Measurements from ENCODE around the gene GJD3.

Gene GJD3

DNA sequence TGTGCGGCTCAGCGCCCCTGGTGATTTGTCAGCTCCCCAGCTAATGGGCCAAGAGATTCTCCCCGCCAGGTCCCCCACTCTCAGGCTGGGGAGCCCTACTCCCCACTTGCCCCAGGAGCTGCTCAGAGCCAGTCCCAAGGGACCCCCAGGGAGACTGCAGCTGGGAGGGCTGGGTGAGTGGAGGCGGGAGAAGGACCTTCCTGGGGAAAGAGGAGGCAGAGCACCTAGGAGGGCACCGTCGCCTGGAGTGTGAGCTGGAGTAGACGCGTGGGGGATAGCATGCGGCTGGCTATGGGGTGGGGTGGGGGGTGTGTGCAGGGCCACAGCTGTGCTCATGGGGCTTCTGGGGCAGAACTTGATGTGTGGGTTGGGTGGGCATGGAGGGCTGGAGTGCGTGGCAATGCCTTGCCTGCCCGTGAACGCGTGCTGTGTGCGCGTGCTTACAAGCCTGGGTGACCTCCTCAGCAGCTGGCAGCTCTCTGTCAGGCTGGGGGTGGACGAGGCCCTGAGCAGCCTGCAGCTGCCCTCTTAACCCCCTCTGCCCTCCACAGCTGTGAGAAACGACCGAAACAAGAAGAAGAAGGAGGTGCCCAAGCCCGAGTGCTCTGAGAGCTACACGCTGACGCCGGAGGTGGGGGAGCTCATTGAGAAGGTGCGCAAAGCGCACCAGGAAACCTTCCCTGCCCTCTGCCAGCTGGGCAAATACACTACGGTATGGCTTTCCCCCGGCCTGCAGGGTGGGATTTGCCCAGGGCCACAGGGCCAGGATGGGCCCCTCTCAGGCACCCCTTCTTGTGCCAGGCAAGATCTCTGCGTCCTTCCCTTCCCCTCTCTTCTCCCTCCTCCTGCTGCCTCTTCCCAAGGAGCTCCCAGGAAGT, 12.9 kb downstream of the GJD3 start:
- no peak for DNase-seq (ENCODE audit: low read depth)

DNA sequence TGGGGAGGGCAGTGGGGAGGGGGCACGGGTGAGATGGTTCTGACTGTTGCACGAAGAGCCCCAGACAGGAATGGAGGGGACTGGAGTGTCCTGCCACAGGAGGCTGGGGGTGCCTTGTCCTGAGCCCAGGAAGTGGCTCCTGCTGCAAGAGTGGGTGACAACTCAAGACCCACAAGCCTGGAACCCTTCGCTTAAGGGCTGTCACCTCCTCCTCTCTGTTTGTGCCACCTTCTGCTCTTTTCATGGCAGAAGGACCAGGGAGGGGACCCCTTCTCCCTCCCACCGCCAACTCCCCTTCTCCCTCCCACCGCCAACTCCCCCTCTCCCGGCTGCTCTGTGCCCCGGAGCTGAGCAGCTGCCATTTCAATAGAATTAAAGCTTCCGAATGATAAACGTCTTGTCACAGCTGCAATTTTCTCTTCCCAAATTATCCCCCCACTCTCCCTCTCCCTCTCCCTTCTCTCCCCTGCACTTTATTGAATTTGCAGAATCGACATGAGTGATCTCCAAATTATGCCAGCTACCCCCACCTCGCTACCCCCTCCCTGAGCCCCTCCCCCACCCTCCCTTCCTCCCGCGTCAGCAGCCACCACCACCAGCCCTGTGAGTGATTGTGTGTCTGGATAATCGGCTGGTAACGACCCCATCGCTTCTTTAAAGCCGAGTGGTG, 13.7 kb downstream of the GJD3 start:
- DNase-seq (ENCODE audit: low read depth): no peak

DNA sequence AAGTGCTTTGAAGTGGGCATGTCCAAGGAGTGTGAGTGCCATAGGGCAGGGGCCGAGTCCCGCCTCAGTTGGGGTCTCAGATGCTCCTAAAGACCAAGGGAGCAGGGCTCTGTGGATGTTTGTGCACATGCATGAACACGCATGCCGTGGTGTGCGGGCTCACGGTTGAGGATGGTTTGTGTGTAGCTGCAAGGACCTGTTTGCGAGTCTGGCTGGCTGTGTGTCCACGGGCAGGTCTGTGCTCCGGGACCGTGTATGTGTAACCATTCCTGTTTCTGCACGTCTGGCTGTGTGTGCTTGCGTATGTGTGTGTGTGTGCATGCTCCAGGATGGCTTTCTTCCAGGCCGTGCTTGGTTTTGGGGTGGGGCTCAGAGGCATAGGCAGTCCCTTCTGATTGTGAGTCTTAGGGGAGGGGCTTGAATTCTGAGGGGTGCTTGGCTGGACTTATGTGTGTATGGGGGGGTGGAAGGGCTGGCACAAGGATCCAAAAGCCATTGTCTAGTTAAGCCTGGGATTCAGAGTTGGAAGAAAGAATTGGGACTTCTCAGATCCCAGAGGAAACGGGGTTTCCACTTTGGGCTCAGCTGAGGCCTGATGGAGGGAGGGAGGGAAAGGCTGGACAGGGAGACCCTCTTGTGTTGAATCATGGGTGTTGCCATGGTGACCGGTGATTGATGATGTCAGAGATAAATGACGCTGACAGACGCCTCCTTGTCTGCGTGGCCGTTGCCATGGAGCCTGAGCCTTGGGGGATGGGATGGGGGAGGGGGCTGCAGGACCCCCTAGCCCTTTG, 14.4 kb downstream of the GJD3 start:
- DNase-seq (ENCODE audit: low read depth): no peak

DNA sequence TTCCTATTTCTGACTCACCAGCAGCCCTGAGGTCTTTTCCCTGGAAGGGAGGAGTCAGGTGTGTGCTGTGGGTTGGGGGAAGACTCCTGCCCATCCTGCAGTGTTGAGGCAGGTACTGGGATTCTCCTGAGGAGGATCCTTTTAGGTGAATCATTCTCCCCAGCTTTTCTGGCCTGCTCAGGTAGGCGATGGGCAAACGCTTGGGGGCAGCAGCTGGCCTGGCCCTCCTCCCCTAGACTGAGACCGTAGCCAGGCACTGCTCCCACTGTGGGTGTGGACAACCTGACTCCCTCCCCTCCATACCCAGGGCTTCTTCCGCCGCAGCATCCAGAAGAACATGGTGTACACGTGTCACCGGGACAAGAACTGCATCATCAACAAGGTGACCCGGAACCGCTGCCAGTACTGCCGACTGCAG, 15.1 kb downstream of the GJD3 start:
- DNase-seq (ENCODE audit: low read depth): no peak

DNA sequence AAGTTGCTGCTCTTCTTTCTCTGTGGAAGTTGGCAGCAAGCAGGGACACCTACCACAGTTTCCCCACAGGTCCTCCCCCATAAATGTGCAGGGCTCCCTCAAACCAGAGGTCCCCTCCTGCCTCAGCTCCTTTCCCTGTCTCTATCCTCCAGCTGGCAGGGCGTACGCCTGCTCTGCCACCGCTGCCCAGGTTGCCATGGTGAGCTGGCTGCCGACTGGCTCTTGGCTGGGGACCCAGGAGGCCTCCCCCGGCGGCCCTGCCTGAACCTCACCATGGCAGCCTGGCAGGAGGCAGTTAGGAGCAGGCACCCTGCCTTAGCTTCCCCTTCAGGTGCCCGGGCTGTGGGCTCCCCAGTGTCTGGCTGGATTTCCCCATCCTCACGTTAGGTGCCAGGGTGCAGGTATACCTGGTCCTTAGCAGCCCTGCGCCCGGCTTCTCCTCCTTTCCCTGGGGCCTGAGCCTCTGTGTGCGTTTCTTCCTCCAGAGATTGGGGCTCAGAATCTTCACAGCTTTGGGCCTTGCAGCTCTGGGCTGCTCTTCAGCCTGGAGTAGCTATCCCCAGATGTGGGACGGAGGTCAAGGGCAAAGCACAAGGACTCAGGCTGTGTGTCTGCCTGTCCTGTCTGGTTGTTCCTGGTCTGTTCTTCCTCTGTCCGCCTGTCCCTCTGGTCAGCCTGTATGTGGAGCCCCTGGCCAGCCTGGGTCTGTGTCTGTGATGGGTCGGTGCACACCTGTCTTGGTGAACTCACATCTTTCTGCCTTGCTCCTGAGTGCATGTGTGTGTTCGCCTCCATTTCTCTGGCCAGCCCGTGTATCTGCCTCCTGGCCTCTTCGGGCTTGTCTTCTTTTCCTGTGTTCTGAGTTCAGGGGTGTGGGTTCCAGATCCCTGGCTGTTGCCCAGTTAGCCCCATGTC, 15.7 kb downstream of the GJD3 start:
- no peak for DNase-seq (ENCODE audit: low read depth)

DNA sequence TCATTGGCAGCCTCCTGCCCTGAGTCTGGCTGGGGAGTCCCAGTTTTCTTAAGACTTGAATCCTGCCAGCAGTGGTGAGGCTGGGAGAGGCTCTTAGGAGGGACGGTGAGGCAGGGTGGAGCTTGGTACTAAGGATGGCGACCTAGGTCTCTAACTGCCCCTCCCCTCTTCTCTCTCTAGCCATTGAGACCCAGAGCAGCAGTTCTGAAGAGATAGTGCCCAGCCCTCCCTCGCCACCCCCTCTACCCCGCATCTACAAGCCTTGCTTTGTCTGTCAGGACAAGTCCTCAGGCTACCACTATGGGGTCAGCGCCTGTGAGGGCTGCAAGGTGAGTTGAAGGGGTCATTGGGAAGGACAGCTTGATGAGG, 16.4 kb downstream of the GJD3 start:
- no peak for DNase-seq (ENCODE audit: low read depth)

DNA sequence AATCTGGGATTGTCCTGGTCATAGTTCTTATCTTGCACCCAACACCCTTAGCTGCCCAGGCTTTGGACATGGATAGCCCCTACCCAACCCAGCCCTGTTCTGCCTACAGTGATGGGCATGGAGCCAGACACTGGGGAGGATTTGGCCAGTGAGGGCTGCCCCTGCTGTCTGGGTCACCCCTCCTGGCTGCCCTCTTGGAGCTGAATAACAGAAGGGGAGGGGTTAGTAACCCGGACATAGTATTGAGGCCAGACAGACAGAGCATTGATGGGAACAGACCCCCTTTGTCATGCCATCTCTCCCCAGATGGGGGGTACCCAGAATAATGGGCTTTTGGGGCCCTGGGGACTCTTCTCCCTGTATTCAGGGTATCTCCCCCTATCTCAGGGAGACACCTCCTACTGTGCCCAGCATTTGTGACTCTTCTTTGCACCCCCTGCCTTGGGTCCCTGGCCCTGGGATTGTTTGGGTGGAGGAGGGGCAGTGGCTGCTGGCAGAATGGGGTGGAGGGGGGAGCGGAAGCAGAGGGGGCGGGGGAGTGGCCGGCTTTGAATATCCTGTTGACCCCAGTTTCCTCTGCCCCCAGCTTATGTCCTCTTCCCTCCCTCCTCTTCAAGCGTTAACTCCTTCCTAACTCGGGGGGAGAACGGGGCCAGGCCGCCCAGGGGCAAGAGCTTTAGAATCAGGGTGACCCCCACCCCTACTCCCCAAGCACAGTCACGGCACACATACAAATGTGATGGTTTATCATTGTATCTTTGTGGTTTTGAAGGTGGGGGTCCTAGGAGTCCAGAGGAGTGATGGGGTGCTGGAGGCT, 17.0 kb downstream of the GJD3 start:
- no peak for DNase-seq (ENCODE audit: low read depth)

DNA sequence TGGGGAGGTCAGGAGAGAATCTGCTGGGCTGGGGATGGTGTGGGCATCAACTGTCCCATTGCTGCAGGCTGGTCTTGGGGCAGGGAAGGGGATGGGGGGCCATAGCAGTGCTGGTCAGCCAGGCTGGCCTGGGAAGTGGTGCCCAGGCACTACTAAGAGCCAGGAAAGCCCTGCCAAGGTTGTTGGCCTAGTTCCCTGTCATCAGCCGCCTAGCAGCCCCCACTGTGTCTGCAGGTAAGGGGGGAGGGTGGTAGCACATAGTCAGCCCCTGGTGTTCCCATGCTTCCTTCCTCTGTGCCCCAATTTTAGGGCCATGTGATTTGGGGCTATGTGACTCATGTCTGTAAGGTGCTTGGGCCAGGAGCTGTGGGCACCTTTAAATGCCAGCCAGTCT, 17.8 kb downstream of the GJD3 start:
- DNase-seq (ENCODE audit: low read depth): no peak

DNA sequence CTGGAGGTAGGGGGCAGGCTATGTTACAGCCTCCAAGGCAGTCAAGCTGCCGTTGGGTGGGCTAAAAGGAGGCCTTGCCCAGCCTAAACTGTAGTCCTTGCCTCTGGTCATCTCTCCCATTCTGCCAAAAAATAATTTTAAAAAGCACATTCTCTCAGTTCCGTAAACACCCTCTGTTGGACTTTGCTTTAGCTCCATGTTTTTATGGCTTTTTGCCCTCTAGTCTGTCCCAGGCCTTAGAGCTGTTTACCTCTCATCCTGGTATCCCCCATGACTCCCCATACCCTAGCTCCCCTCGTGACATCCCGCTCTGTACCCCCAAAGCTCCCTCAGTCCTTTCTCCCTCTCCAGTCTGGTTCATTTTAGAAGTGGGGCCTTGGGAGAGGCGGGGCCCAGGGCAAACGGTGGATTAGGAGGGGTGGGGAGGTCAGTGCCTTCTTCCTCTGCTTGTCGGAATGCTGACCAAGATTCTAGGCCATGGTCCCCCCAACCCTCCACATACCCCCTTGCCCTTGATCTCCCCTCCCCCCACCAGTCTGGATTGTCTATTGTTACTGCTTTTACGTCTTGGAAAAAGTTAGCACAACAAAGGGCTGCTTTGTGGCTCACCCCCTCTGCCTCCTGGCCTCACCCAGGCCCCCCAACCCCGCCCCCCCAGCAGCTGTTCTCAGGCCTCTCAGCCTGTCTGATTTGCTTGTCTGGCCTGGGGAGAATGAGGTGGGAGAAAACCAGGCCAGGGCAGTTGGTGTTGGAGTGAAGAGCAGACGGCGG, 18.4 kb downstream of the GJD3 start:
- no peak for DNase-seq (ENCODE audit: low read depth)

DNA sequence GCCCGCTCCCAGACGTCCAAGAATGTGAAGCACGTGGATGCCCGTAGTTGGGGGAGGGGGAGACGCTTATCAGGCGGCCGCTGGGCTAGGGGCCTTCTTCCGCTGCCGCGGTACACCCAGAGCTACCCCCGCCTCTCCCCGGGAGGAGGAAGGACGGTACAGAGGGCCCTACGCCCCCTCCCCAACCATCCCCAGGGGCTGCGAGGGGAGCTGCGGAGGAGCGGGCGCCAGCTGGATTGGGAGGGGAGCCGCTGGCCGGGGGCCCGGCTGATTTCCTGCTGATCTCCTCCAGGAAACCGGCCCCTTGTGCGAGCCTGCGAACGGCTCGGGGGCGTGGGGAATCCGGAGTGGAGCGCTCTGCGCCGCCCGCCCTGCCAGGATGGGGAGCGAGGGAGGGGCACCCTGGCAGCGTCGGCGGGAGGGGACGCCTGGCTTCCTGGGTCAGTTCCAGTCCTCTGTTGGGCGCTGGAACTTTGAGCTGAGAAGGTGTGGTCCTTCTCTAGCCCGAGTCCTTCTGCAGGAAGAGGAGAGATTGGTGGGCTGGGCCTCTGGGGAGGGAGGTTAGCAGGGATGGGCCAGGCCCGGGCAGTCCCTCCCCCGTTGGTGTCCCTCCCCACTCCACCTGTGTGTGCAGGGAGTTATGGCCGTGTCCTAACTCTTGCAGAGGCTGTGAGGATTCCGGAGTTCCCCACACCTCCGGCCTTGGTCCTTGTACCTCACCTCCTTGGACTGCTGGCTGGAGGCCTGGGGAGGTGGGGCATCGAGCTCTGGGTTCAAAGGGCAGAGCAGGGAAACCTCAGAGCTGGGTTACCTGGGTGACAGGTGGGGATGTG, 19.2 kb downstream of the GJD3 start:
- no peak for DNase-seq (ENCODE audit: low read depth)

DNA sequence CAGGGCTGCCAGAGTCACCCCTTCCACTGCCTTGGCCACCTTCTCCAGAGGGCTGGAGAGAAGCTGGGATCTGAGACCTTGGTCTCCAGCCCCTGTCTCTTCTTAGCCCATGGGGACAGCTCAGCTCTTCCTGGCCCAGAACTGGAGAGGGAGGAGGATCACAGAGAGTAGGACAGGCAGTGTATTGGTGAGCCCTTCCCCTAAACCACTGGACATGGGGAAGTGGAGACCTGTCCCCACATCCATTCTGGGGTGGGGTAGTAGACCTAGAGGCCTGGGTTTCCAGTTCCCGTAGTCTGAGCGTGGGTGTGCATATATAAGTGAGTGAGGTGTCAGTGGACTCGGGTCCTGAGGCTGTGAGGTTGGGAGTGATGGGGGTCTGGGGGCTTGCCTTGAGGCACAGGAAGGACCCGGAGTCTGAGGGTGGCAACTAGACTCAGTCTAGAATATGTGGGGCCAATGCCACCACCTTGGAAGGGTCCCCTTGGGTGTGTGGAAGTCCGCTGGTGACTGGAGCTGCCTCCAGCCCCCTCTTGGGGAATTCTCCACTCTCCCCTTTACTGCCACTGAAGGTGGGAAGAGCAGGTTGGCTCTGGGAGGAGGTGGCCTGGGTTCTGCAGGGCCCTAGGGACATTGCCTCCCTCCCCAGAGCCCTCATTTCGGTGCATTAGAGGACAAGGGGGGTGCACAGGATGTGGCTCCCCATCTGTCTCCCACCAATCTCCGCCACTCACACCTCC, 19.9 kb downstream of the GJD3 start:
- DNase-seq (ENCODE audit: low read depth): no peak

DNA sequence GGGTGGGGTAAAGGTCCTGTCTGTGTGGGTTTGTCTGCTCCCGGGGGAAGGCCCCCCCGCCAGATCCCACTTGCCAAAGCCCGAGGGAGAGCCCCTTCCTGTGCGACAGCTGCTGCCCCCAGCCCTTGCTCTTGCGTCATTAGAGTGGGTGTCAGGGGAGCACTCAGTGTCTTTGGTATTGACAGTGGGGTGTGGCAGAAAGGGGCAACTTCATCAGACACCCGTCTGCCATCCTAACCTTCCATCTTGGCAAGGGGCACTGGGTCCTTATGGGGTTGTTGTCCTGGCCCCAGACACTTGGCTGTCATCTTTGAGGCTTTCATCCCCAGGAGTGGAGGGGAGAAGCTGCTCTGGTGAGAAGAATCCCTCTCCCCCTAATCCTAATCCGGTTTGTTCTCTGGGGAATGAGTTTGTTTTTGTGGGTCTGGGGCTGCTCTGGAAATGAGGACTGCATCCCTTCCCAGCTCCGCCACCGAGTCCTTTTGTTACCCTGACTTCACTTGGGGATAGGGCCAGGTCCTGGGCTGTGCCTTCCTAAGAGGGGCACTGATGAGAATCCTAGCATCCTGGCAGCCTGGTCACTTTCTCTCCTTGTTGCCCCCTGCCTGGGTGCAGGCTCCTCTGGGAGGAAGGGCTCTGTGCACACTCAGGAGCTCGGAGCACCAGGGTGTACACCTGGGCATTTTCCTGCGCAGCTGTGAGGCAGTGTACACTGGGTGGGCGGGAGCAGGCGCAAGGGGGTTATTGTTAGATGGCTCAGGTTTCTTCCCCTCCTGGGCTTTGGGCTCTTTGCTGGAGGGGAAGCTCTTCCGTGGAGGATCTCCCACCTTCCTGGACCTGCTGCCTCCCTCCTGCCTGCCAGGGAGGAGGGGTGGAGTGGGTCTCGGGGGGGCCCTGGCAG, 21.1 kb downstream of the GJD3 start:
- DNase-seq (ENCODE audit: low read depth): no peak

DNA sequence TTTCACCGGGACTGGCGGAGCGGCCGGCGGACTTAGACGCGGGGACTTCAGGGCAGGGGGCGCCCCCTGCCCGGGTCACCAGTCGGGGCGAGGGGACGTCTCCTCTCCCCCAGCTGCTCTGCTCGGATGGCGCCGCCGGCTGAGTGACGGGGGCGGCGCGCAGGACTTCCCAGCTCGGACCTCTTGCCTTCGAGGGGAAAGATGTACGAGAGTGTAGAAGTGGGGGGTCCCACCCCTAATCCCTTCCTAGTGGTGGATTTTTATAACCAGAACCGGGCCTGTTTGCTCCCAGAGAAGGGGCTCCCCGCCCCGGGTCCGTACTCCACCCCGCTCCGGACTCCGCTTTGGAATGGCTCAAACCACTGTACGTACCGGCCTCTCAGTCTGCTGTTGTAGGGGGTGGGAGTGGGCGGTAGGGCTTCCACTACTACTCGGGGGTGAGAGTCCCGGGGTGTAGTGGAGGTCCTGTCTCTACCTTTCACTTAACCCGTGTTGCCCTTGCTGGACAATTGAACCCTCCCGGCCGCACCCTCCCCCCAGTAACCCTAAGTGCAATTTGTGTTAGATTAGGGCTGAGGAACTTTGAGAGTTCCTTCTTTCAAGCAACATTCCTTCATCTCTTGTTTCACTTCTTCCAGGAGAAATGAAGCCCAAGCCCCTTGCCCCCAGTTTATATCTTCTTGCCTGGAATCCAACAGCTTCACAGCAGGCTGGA, 21.9 kb downstream of the GJD3 start:
- no peak for DNase-seq (ENCODE audit: low read depth)

DNA sequence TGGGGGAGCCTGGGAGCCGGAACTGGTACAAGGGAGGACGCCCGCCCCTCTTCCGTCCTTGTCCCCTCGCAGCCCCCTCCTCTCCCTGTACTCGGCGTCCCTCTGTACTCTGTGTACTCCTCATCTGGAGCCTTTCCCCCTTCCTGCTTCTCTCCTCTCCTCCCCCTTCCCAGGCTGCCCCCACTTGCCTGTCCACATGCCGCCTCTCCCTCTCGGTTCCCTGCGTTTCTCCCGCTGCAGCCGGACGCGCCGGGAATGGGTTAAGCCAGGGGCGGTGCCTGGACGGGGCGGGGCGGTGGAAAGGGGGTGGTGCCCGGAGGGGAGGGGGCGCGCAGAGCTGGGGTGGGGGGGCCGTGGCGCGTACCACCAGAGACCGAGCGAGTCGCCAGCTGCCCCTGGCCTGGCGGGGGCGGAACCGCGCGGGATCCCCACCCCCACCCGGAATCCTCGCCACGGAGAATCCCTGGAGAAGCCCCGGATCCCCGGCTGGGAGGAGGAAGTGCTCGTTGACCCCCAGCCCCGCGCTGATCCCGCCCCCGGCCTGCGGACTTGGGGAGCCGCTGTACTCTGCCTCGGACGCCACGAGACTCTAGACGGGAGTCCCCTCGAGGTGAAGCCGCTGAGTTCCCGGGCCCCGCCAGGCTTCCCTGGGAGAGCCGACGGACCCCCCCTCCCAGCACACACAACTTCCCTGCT, 22.6 kb downstream of the GJD3 start:
- DNase-seq (ENCODE audit: low read depth): no peak

DNA sequence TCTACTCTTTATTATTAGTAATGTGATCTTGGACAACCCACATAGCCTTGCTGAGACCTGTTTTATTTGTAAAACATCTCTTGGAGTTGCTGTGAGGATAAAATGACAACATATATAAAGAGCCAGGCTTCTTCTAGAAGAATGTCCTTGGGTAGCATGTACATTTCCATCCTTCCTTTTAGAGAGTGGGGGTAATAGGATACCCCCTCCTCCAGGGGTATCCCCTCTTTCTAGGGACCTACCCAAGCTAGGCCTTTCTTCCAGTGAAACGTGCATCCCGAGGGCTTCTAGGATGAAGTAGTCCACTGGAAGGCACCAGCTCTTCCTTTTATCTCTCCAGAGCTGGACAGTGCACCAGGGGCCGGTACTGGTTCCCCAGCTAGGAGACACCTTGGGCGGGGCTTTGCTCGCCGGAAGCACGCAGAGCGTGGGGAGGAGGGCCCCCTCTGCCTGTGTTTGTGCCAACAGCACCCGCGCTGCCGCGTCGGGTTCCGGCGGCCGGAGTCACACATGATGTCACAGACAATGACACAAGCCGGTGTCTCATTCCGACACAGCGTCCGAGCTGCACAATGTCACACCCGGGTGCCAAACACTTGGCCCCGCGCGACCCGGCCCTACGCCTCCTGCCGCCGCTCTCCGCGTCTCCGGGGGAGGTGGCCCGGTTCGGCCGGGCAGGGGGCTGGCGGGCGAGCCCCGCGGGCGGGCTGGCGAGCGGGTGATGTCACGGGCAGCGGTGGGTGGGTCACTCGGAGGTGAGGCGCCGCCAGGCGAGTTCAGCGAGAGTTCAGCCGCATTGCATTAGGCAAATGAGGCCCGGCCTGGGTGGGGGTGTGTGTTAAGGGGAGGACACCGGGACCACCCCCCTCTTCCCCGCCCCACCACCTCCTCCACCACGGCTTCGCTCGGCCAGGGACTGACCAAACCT, 23.4 kb downstream of the GJD3 start:
- peak; percentile 77 for DNase-seq (ENCODE audit: low read depth)

Measured in activated T-helper 1 cell treated with Interleukin-2 at 50 U/mL for 16 hours (primary cell).